Right forelimb (tissue), 1 donor: Measurements from ENCODE around the gene SLC35G4.
"Not testable (repeated sequence)": the region's sequence is repeated elsewhere in the genome, so short reads cannot be mapped to it uniquely, and the experiment has no call there.

ENCODE experiments used
- DNase-seq: peaks from one replicate; pipeline ENCODE4 v3.0.0-alpha.2; 2018

Gene SLC35G4

GRCh38 chr18:11609488-11609887 is at the start of gene SLC35G4:
TSS of gene SLC35G4 (plus strand) at chr18:11609596. CDS start at chr18:11609596, 0 bp downstream.
- not testable (repeated sequence) for DNase-seq

GRCh38 chr18:11561293-11561692 is 48.1 kb upstream of the SLC35G4 start:
- no peak for DNase-seq

- DNase-seq = no peak
Observed at GRCh38 chr18:11565716-11566115, 43.7 kb upstream of the SLC35G4 start.

- no peak for DNase-seq
Observed at GRCh38 chr18:11566236-11566965, 43.0 kb upstream of the SLC35G4 start.

DNA sequence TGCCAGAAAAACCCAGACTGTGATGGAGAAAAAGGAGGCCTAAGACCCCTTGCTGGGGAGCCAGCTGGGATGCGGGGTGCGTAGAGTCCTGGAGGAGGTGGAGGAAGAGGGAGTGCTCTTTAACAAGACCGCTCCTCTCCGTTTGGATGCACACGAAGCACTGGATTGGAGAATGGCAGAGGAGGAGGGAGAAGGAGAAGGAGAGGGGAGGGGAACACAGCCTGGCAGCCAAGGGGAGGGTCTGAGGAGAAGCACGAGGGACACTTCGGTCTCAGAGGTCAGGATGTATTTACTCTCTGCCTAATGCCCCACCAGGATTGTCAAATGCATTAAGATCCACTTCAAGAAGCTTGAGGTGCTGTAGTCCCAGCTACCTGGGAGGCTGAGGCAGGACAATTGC is 42.0 kb upstream of the SLC35G4 start:
- DNase-seq = no peak

DNA sequence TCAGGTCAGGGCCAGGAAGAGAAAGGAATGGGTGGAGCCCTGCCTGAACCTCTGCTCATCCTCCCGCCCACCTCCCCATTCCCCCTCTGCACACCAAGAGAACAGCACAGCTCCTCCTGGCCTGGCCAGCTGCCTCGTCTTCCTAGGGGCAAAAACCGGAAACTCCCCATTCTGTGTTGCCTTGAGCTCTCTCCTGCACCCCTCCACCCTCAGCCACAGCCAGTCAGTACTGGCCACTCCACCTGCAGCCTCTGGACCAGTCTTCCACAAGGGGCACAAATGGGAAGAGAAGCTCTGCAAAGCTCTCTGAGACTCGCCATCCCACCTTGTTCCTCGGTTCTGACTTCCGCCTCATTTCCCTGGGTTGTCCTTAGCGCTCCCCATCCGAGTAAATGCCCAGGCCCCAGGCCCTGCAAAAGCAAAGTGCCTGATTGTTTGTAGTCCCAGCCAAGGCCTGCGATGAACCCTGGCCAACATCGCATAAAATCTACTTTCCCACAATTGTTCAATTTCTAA is 39.3 kb upstream of the SLC35G4 start:
- no peak for DNase-seq

DNA sequence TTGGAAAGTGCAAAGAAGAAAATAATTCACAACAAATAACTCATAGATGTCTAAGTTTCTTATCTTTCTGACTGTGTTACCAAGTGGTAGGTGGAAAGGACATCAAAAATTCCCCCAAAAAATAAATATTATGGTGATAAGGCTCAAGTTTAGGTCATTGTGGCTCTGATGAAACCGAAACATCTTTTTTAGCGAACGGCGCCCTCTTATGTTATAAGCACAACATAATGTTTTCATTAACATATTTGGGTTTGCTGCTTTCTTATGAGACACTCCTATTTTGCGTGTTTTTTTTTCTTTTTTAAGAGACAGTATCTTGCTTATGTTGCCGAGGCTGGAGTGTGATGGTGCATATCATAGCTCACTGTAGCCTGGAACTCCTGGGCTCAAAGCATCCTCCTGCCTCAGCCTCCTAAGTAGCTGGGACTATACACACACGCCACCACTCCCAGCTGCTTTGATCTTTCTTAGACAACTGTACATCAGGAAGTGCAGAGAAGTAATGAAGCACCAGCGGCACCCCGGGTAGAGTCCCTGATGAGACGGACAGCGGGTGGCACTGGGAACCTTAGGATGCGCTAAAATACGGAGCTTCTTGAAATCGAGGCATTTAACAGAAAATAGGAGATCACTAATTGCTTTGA is 38.5 kb upstream of the SLC35G4 start:
- DNase-seq = no peak

- DNase-seq = no peak
Observed at GRCh38 chr18:11572201-11572600, 37.2 kb upstream of the SLC35G4 start.

GRCh38 chr18:11574545-11574944 is 34.9 kb upstream of the SLC35G4 start:
- DNase-seq = no peak

- DNase-seq = no peak
Observed at GRCh38 chr18:11577271-11578112, 31.9 kb upstream of the SLC35G4 start.

DNA sequence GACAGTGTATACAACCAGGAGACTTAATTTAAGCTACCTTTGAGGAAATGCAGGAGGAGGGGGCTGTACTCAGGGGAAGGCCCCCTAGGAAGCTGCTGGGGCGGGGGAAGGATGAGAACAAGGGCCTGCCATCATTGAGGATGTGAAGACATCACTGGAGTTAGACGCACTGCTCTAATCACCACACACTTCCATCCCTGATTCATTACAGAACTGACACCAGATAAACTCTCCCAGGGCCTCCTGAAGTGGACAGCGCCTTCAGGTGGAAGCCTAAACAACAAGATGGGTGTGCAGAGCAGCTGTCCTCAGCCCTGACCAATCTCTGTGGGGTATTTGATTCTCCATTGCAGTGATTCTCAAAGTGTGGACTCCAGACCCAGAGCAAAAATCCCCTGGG is 30.6 kb upstream of the SLC35G4 start:
- no peak for DNase-seq

DNA sequence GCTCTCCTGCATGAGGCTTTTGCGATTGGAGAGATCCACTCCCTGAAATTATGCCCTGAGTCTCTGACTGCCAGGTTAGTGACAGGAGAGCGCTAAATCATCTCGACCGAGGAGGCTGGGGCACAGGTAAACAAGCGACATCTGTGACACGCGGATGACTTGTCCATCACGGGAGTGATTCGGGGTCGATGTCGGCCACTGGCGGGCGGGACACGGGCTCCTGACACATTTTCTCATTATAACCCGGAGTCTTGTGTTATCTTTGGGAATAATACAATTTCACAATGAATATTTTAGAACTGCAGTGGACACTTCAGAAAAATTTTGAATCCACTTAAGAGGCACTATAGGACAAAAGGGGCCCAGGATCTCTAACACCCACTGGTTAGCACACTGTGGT is 29.5 kb upstream of the SLC35G4 start:
- no peak for DNase-seq

DNA sequence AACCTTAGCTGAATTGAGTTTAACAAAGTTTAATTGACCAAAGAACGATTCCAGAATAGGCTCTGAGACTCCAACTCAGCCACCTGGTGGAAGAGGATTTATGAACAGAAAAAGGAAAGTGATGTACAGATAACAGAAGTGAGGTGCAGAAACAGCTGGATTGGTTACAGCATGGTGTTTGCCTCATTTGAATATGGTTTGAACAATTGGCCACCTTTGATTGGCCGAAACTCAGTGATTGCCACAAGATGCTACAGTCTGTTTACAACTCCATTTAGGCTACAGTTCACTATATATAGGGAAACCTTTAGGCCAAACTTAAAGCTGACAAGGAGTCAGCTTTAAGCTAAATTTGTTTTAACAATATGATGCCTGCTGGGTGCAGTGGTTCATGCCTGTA is 28.1 kb upstream of the SLC35G4 start:
- no peak for DNase-seq

GRCh38 chr18:11585596-11585995 is 23.8 kb upstream of the SLC35G4 start:
- no peak for DNase-seq

GRCh38 chr18:11586896-11587295 is 22.5 kb upstream of the SLC35G4 start:
- DNase-seq = no peak

DNA sequence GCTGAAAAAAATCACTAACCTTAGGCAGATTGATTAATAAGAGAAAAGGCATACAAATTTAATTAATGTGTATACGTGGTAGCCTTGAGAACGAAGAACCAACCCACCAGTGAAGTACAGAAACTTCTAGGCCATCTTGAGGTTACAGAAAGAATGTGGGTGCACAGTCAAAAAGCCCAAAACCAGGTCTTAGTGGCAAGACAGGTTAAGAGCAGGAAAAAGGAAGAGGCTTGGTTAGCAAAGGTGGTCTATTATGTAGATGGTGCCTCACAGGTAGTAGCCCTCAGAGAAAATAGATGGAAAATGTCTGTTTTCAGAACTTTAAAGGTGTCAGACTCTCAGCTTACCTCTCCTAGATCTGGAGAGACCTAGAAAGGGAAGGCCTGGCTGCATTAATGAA is 22.0 kb upstream of the SLC35G4 start:
- DNase-seq = no peak

- DNase-seq = no peak
Observed at GRCh38 chr18:11587846-11588245, 21.6 kb upstream of the SLC35G4 start.

- no peak for DNase-seq
Observed at GRCh38 chr18:11591957-11592356, 17.4 kb upstream of the SLC35G4 start.

DNA sequence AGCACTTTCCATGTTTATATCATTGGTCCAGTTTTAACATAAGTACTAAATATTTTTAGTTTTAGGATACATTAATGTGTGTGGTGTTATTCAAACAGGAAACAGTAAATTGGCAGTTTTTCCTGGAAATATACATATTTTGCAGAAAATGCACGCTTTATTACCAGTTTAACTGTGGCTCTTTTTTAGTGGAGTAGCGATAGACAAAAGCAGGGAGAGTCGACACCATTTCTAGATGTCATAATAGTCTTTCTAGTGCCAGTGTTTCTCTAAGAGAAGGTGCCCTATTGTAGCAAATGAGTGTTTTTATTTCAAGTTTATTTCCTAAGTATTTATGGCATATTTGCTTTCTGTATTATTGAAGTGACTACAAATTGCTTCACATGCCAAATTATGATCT is 9.1 kb upstream of the SLC35G4 start:
- DNase-seq = no peak

- DNase-seq = no peak
Observed at GRCh38 chr18:11607906-11608305, 1.5 kb upstream of the SLC35G4 start.

DNA sequence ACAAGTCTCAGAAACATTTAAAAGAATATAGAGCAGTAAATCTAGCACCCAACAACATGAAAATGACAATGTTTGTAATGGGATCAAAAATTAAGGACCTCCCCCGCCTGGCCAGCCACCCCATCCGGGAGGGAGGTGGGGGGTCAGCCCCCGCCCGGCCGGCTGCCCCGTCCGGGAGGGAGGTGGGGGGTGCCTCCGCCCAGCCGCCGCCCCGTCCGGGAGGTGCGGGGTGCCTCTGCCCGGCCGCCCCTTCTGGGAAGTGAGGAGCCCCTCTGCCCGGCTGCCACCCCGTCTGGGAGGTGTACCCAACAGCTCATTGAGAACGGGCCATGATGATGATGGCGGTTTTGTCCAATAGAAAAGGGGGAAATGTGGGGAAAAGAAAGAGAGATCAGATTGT is 778 bp upstream of the SLC35G4 start:
- DNase-seq = not testable (repeated sequence)

GRCh38 chr18:11613073-11613472 is 3.7 kb downstream of the SLC35G4 start:
- DNase-seq = not testable (repeated sequence)

DNA sequence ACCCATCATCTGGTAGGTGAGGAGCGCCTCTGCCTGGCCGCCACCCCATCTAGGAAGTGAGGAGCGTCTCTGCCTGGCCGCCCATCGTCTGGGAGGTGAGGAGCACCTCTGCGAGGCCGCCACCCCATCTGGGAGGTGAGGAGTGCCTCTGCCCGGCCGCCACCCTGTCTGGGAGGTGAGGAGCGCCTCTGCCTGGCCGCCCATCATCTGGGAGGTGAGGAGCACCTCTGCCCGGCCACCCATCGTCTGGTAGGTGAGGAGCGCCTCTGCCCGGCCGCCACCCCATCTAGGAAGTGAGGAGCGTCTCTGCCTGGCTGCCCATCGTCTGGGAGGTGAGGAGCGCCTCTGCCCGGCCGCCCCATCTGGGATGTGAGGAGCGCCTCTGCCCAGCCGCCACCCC is 4.2 kb downstream of the SLC35G4 start:
- DNase-seq = not testable (repeated sequence)
